Tibial nerve (tissue), 4 donors: ENCODE data around the gene BDH2. TPM values are rescaled to one million over a fixed set of nuclear protein-coding genes. Genes with fewer than 3 reads are reported as not detected.

Experiments
- DNase-seq, 2 donors: peaks; one replicate each; pipeline ENCODE4 v3.0.0-alpha.2; 2019; ENCODE audit warnings: low spot score in 2 of 2
- H3K27ac ChIP-seq, 4 donors: fragments of 200-600 bp; sonication (generic) in 3 of 4; one replicate each; pipeline ENCODE4 v1.5.1; 2017 to 2019; ENCODE audit warnings: mild to moderate bottlenecking in 1 of 4
- H3K27me3 ChIP-seq, 2 donors: fragments of 200-600 bp; sonication (generic) in 1 of 2; one replicate each; pipeline versions ENCODE4 v1.5.1 to v1.6.0; 2017 to 2019
- H3K36me3 ChIP-seq, 3 donors: fragments of 200-600 bp; sonication (generic); one replicate each; pipeline ENCODE4 v1.5.1; 2018 to 2019
- H3K4me1 ChIP-seq, 4 donors: fragments of 200-600 bp; sonication (generic) in 3 of 4; one replicate each; pipeline ENCODE4 v1.5.1; 2017 to 2019
- H3K4me3 ChIP-seq, 4 donors: fragments of 200-600 bp; sonication (generic) in 3 of 4; one replicate each; pipeline ENCODE4 v1.5.1; 2017 to 2019; ENCODE audit warnings: mild to moderate bottlenecking in 1 of 4, moderate library complexity in 1 of 4
- H3K9me3 ChIP-seq, 4 donors: fragments of 200-600 bp; sonication (generic) in 3 of 4; one replicate each; pipeline ENCODE4 v1.5.1; 2017 to 2019
- CTCF ChIP-seq, 5 experiments: fragments of 200-600 bp in 3 of 5; fragments of 450-650 bp in 2 of 5; sonication (generic) in 3 of 5; IDR thresholded peaks; one replicate each; pipeline ENCODE4 v1.5.1; 2016 to 2019; ENCODE audit warnings: antibody characterized with exemption in 5 of 5, mild to moderate bottlenecking in 3 of 5, moderate library complexity in 2 of 5
- EP300 ChIP-seq, 2 donors: sonication (generic); formaldehyde crosslinking; IDR thresholded peaks; one replicate each; pipeline ENCODE4 v1.6.1; 2017; ENCODE audit warnings: antibody characterized with exemption in 2 of 2, mild to moderate bottlenecking in 1 of 2
- POLR2A ChIP-seq, 2 donors: fragments of 450-650 bp; IDR thresholded peaks; one replicate each; pipeline ENCODE4 v1.6.1; 2017; ENCODE audit warnings: antibody characterized with exemption in 2 of 2, mild to moderate bottlenecking in 2 of 2, moderate library complexity in 2 of 2
- WGBS, 2 donors: methylation state at CpG; one replicate each; pipeline ENCODE4 v1.1.5; 2018; 5-methylcytosine and 5-hydroxymethylcytosine counted together
- total RNA-seq, 4 donors: library from RNA; depleted of rRNA; stranded (reverse); fragments of >200 nt; gene quantifications; one replicate each; pipeline ENCODE4 v1.1.0, GENCODE V29; 2016

The BDH2 gene
- total RNA-seq, 4 donors from 2014 or later: 35.7 to 95.3 (median 72.4) TPM

GRCh38 chr4:103075894-103076746, 23.5 kb downstream of the BDH2 start:
- Histone ChIP-seq H3K4me3 (peak overlapping the region; percentile 68 to 91 (median 86)), H3K9me3 (no peaks in the 10 kb centered on the region), H3K36me3 (peaks cover 0 to 19% (median 0%) of the 10 kb centered on the region in 3 donors), H3K27me3 (no peaks in the 10 kb centered on the region), H3K4me1 (peaks cover 0 to 29% (median 15%) of the 10 kb centered on the region in 4 donors), H3K27ac (peak overlapping the region; percentile 62 to 93 (median 86))
- DNase-seq: peak; percentile 26 to 38
- WGBS, 2 donors: 0 to 1% methylated on average over 51 to 68 of the region's 82 CpGs
- TF ChIP-seq EP300 (IDR thresholded peaks at IDR 0.05): no peak
- TF ChIP-seq CTCF (IDR thresholded peaks at IDR 0.05): peak in 1 of 5 experiments; percentile 31
- peak in 1 of 2 donors; percentile 11 for TF ChIP-seq POLR2A (IDR thresholded peaks at IDR 0.05)

GRCh38 chr4:103075435-103075893, 24.2 kb downstream of the BDH2 start:
- no peak for TF ChIP-seq POLR2A (IDR thresholded peaks at IDR 0.05)
- no peak for TF ChIP-seq CTCF (IDR thresholded peaks at IDR 0.05)
- H3K4me1 ChIP-seq: peaks cover 0 to 29% (median 15%) of the 10 kb centered on the region in 4 donors
- H3K4me3 ChIP-seq: peak overlapping the region; percentile 68 to 91 (median 86)
- no peaks in the 10 kb centered on the region for H3K9me3 ChIP-seq
- DNase-seq: no peak
- H3K27ac ChIP-seq: peak overlapping the region; percentile 62 to 93 (median 86)
- H3K36me3 ChIP-seq: peaks cover 0 to 13% (median 0%) of the 10 kb centered on the region in 3 donors
- no peaks in the 10 kb centered on the region for H3K27me3 ChIP-seq
- WGBS, 2 donors: 25% methylated on average over 4 of the region's 4 CpGs

GRCh38 chr4:103074744-103075434, 24.7 kb downstream of the BDH2 start:
- Histone ChIP-seq H3K27me3 (no peaks in the 10 kb centered on the region), H3K36me3 (peaks cover 0 to 10% (median 0%) of the 10 kb centered on the region in 3 donors), H3K4me1 (peaks cover 0 to 29% (median 15%) of the 10 kb centered on the region in 4 donors), H3K9me3 (no peaks in the 10 kb centered on the region), H3K27ac (no peak overlapping the region), H3K4me3 (no peak overlapping the region)
- 82 to 86% methylated on average over 9 of the region's 9 CpGs for WGBS, 2 donors
- no peak for DNase-seq
- TF ChIP-seq EP300 (IDR thresholded peaks at IDR 0.05) (no peak), POLR2A (IDR thresholded peaks at IDR 0.05) (no peak), CTCF (IDR thresholded peaks at IDR 0.05) (no peak)

- no peak overlapping the region for H3K27ac ChIP-seq
- peaks cover 0 to under 1% (median 0%) of the 10 kb centered on the region in 3 donors for H3K36me3 ChIP-seq
- TF ChIP-seq CTCF (IDR thresholded peaks at IDR 0.05) (no peak), POLR2A (IDR thresholded peaks at IDR 0.05) (no peak), EP300 (IDR thresholded peaks at IDR 0.05) (no peak)
- WGBS, 2 donors: 93 to 97% methylated on average over 2 of the region's 2 CpGs
- DNase-seq: no peak
- no peak overlapping the region for H3K4me3 ChIP-seq
- no peaks in the 10 kb centered on the region for H3K27me3 ChIP-seq
- H3K9me3 ChIP-seq: no peaks in the 10 kb centered on the region
- H3K4me1 ChIP-seq: peaks cover 0 to 29% (median 15%) of the 10 kb centered on the region in 4 donors
Measured at GRCh38 chr4:103073792-103074438, 25.7 kb downstream of the BDH2 start.
